Gastroesophageal sphincter (tissue), 4 donors: ENCODE measurements around the gene ARHGAP19. TPM values are rescaled to one million over a fixed set of nuclear protein-coding genes. Genes with fewer than 3 reads are reported as not detected.
"Not testable (repeated sequence)": the region's sequence is repeated elsewhere in the genome, so short reads cannot be mapped to it uniquely, and the experiment has no call there.

ENCODE experiments used
- ATAC-seq: fragments of 150-250 bp; one replicate; pipeline ENCODE4 v1.9.1; 2016; ENCODE audit warnings: mild to moderate bottlenecking, moderate library complexity
- H3K27ac ChIP-seq, 4 donors: fragments of 200-600 bp; sonication (generic) in 3 of 4; 1 replicate in 3 of 4; 2 replicates in 1 of 4; pipeline ENCODE4 v1.5.1; 2016 to 2019
- H3K27me3 ChIP-seq: fragments of 200-600 bp; sonication (generic); one replicate; pipeline ENCODE4 v1.5.1; 2019
- H3K36me3 ChIP-seq, 2 donors: fragments of 200-600 bp; sonication (generic); one replicate each; pipeline ENCODE4 v1.5.1; 2019; ENCODE audit warnings: control low read depth in 1 of 2
- H3K4me1 ChIP-seq, 3 donors: fragments of 200-600 bp; sonication (generic); 1 replicate in 2 of 3; 2 replicates in 1 of 3; pipeline ENCODE4 v1.5.1; 2016 to 2019; ENCODE audit warnings: control low read depth in 2 of 3
- H3K4me3 ChIP-seq, 2 donors: fragments of 200-600 bp; sonication (generic); one replicate each; pipeline ENCODE4 v1.5.1; 2019; ENCODE audit warnings: mild to moderate bottlenecking in 1 of 2, moderate library complexity in 1 of 2
- H3K9me3 ChIP-seq, 3 donors: fragments of 200-600 bp; sonication (generic); one replicate each; pipeline ENCODE4 v1.5.1; 2017 to 2019; ENCODE audit warnings: control low read depth in 2 of 3
- CTCF ChIP-seq, 4 experiments: fragments of 200-600 bp in 2 of 4; fragments of 450-650 bp in 2 of 4; sonication (generic) in 1 of 4; IDR thresholded peaks; one replicate each; pipeline ENCODE4 v1.5.1; 2017 to 2019; ENCODE audit warnings: antibody characterized with exemption in 4 of 4, mild to moderate bottlenecking in 2 of 4, moderate library complexity in 2 of 4
- EP300 ChIP-seq: sonication (generic); formaldehyde crosslinking; IDR thresholded peaks from one replicate; pipeline ENCODE4 v1.6.1; 2017; ENCODE audit warnings: antibody characterized with exemption, mild to moderate bottlenecking
- POLR2A ChIP-seq, 2 donors: fragments of 450-650 bp; IDR thresholded peaks; one replicate each; pipeline ENCODE4 v1.6.1; 2017; ENCODE audit warnings: antibody characterized with exemption in 2 of 2, mild to moderate bottlenecking in 2 of 2, moderate library complexity in 1 of 2
- POLR2AphosphoS5 ChIP-seq: sonication (generic); formaldehyde crosslinking; IDR thresholded peaks from one replicate; pipeline ENCODE4 v1.6.1; 2017; ENCODE audit warnings: antibody characterized with exemption
- whole genome bisulfite sequencing, 2 donors: methylation state at CpG; one replicate each; pipeline ENCODE4 v1.1.5; 2018; ENCODE audit warnings: low coverage in 1 of 2; 5-methylcytosine and 5-hydroxymethylcytosine counted together
- total RNA-seq, 4 donors: library from RNA; depleted of rRNA; stranded (reverse); fragments of >200 nt; gene quantifications; one replicate each; pipeline ENCODE4 v1.1.0, GENCODE V29; 2016

Gene ARHGAP19
- total RNA-seq, 4 donors from 2014 or later, result 3.2 to 6.7 (median 5.0) TPM

GRCh38 chr10:97297556-97298222, 5.3 kb upstream of the ARHGAP19 start:
- H3K9me3 ChIP-seq, result no peaks in the 10 kb centered on the region
- H3K27me3 ChIP-seq, result no peaks in the 10 kb centered on the region
- TF ChIP-seq POLR2AphosphoS5 (no peak), POLR2A (IDR thresholded peaks at IDR 0.05) (no peak), CTCF (IDR thresholded peaks at IDR 0.05) (no peak), EP300 (no peak)
- no peak overlapping the region for H3K4me3 ChIP-seq
- H3K27ac ChIP-seq, result no peak overlapping the region
- WGBS, 2 donors, result 67 to 79% methylated on average over 3 to 7 of the region's 8 CpGs
- H3K4me1 ChIP-seq, result peaks cover 0 to 6% (median 0%) of the 10 kb centered on the region in 3 donors
- no peaks in the 10 kb centered on the region for H3K36me3 ChIP-seq
- ATAC-seq, result no peak

- Histone ChIP-seq H3K4me1 (peaks cover 3 to 21% (median 5%) of the 10 kb centered on the region in 3 donors), H3K9me3 (no peaks in the 10 kb centered on the region), H3K27me3 (no peaks in the 10 kb centered on the region), H3K36me3 (peaks cover 0 to 2% of the 10 kb centered on the region in 2 donors), H3K27ac (peak overlapping the region in 1 of 4 donors; percentile 98), H3K4me3 (peak overlapping the region in 1 of 2 donors; percentile 89)
- TF ChIP-seq POLR2AphosphoS5 (no peak), EP300 (no peak), CTCF (IDR thresholded peaks at IDR 0.05) (no peak), POLR2A (IDR thresholded peaks at IDR 0.05) (no peak)
- ATAC-seq, result no peak
- WGBS, 2 donors, result 50 to 64% methylated on average over 3 of the region's 3 CpGs
These were observed 393 bp upstream of the ARHGAP19 start for GRCh38 chr10:97292862-97293198.

- Histone ChIP-seq H3K4me3 (peak overlapping the region; percentile 89 to 98), H3K9me3 (no peaks in the 10 kb centered on the region), H3K4me1 (peaks cover 3 to 21% (median 5%) of the 10 kb centered on the region in 3 donors), H3K27me3 (no peaks in the 10 kb centered on the region), H3K27ac (peak overlapping the region; percentile 95 to 99 (median 98)), H3K36me3 (peaks cover 0 to 12% of the 10 kb centered on the region in 2 donors)
- TF ChIP-seq POLR2A (IDR thresholded peaks at IDR 0.05) (no peak), CTCF (IDR thresholded peaks at IDR 0.05) (no peak), EP300 (no peak), POLR2AphosphoS5 (no peak)
- ATAC-seq, result no peak
- WGBS, 2 donors, result 39 to 48% methylated on average over 17 to 22 of the region's 25 CpGs
These were observed 910 bp downstream of the ARHGAP19 start for GRCh38 chr10:97291357-97292096.

GRCh38 chr10:97290576-97291356, 1.7 kb downstream of the ARHGAP19 start:
- peak overlapping the region in 2 of 4 donors; percentile 95 to 98 for H3K27ac ChIP-seq
- not testable (repeated sequence) for H3K9me3 ChIP-seq, ATAC-seq, H3K4me3 ChIP-seq, H3K27me3 ChIP-seq
- 73 to 89% methylated on average over 4 to 10 of the region's 17 CpGs for WGBS, 2 donors
- peaks cover 0 to 12% of the 10 kb centered on the region in 2 donors for H3K36me3 ChIP-seq
- H3K4me1 ChIP-seq, result peaks cover 3 to 21% (median 5%) of the 10 kb centered on the region in 3 donors

GRCh38 chr10:97290076-97290475, 2.4 kb downstream of the ARHGAP19 start:
- H3K36me3 ChIP-seq, result peaks cover 0 to 12% of the 10 kb centered on the region in 2 donors
- ATAC-seq, H3K4me3 ChIP-seq, H3K27ac ChIP-seq, H3K9me3 ChIP-seq, H3K27me3 ChIP-seq: not testable (repeated sequence)
- 93 to 95% methylated on average over 8 to 9 of the region's 13 CpGs for WGBS, 2 donors
- peaks cover 3 to 21% (median 5%) of the 10 kb centered on the region in 3 donors for H3K4me1 ChIP-seq
